Right lung (tissue), 5 donors: ENCODE results near the gene ANGEL1. TPM values are rescaled to one million over a fixed set of nuclear protein-coding genes. Genes with fewer than 3 reads are reported as not detected.

Source experiments
- DNase-seq, 2 donors: peaks; one replicate each; pipeline ENCODE4 v3.0.0-alpha.2; 2013
- polyA plus RNA-seq, 5 donors: library from polyadenylated mRNA; unstranded; fragments of 120-200 nt; gene quantifications; one replicate each; pipeline versions ENCODE4 v1.2.1 to v1.2.3, GENCODE V29; 2013; ENCODE audit warnings: inconsistent platforms in 1 of 5, low replicate concordance in 1 of 5; ENCODE audit not compliant: insufficient read length in 5 of 5, insufficient read depth in 1 of 5

ANGEL1 gene
- polyA plus RNA-seq, 5 donors, result 32.7 to 49.7 (median 39.5) TPM

DNA sequence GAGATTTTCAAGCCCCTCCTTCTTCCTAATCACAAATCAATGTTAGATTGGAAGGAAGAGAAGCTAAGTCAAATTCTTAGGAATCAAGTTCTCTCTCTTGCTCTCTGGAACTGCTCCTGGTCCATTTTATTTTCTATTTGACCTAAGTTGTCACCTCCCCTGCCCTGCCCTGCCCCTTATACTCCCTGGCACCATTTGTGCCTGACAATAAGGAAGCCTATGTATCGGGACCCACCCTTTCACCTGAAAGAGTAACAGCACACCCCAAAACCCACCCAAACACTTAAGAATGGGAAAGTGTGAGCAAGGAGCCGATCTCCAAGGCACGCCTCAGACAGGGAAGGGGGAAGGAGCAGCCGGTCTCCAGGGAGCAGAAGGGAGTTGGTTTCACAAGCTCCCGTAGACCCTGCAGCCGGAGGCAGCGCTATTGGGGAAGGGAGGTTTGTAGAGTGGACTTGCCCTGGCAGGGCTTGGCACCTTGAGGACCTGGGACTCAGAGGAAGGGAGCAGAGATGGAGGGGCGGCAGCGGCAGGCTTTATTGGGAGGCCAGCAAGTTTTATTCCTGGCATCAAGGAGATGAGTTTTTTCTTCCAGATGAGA is 15.1 kb upstream of the ANGEL1 start:
- no peak for DNase-seq

DNA sequence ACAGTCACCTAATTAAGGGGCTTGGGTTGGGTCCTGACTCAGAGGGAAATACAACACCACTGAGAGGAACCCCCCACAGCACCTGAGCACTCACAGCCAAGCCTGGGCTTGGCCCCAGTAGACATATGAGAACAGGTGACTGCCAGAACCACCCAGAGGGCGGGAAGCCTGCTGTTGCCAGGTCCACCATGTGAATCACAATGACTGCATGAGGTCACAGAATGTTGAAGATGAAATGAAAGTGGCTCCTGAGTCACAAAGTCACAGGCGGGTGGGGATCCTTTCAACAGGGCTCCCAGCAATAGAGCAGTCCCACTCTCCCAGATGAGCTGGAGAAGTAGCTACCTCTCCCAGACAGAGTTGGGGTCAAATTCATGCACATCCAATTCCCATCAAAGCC is 13.4 kb upstream of the ANGEL1 start, which contains the start of gene LRRC74A:
Gene LRRC74A, plus strand, starts transcription at position 287 of the 400 bp plus-strand sequence. CDS start 290 bp downstream, outside the sequence.
- no peak for DNase-seq

GRCh38 chr14:76820700-76821099 is 8.0 kb upstream of the ANGEL1 start:
- DNase-seq, result no peak

GRCh38 chr14:76814726-76815645 is 2.3 kb upstream of the ANGEL1 start:
- DNase-seq, result no peak

GRCh38 chr14:76812093-76812421 is 625 bp downstream of the ANGEL1 start:
- no peak for DNase-seq

- DNase-seq, result no peak
These were observed 1.1 kb downstream of the ANGEL1 start for GRCh38 chr14:76811561-76811960.

GRCh38 chr14:76810953-76811400 is 1.7 kb downstream of the ANGEL1 start:
- no peak for DNase-seq

DNA sequence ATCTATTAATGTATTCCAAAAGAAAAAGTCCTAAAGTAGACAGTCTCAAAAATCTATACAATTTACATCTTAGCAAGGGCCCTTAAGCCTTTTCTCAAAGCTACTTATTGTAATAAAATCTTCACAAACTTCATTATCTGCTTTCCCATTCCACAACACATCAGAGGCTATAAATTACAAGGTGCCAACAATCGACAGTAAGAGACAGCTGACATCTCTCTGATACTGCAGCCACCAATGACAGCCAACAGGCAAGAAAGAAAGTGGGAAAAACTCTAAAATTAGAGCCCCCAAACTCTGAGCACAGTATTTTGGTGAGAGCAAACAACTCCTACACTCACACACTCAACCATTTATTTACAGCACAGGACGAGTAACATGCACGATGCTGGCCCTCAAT is 2.2 kb downstream of the ANGEL1 start:
- no peak for DNase-seq

DNA sequence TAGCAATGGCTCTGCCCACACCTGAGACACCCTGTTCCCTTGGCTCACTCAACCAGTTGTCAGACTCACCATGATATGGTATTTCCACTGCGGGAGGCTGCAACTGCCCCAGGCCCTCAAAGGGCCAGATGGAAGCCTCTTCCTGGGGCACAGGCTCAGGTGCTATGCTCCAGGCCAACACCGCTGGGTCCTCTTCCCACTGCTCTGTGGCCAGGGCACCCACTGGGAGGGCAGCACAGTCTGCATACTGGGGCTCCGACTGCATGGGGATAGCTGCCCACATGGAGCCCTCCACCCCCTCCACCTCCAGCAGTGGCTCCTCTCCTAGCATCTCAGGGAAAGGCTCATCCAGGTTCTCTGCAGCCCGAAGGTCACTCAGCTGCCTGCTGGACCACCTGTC is 3.7 kb downstream of the ANGEL1 start:
- DNase-seq, result no peak

- no peak for DNase-seq
These were observed 4.7 kb downstream of the ANGEL1 start for GRCh38 chr14:76808011-76808410.

DNA sequence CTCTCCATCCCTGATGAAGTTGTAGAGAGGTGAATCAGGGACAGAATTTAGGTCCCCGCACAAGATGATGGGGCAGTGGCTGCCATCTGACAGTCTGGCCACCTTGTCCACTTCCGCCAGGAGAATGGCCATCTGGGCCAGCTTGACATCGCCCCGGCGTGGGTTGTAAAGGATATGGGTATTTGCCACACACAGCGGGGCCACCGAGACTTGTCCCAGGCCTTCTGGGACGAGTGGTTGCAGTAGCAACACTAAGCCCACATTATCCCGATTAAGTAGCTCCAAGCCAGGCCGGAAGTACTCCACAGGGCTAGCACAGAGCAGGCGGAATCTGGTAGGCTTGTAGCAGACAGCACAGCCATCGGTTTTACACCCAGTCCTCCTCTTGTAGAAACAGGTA is 6.2 kb downstream of the ANGEL1 start:
- no peak for DNase-seq

GRCh38 chr14:76793956-76794355 is 18.7 kb downstream of the ANGEL1 start:
- DNase-seq, result no peak

DNA sequence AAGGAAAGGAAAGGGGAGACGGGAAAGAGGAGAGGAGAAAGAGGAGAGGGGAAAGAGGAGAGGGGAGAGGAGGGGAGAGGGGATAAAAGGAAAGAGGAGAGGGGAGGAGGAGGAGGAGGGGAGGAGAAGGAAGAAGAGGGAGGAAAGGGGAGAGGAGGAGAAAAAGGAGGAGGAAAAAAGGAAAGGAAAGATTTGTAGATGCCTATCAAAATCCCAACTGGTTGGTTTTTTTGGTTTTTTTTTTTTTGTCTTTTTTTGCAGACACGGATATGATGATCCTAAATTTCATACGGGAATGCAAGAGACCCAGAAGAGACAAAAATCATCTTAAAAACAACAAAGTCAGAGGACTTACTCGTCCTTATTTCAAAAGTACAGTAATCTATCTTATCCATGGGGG is 19.4 kb downstream of the ANGEL1 start:
- no peak for DNase-seq

DNA sequence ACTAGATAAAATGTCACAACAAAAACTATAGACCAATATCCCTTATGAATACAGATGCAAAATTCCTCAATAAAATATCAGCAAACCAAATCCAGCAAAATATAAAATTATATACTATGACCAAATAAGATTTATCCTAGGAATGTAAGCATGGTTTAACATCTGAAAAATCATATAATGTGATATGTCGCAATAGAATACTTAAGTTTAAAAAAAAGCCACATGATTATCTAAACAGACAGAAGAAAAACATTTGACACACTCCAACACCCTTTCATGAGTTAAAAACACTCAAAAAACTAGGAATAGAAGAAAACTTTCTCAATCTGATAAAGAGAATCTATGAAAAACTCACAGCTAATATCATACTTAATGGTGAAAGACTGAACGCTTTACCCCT is 20.3 kb downstream of the ANGEL1 start:
- DNase-seq, result no peak

DNA sequence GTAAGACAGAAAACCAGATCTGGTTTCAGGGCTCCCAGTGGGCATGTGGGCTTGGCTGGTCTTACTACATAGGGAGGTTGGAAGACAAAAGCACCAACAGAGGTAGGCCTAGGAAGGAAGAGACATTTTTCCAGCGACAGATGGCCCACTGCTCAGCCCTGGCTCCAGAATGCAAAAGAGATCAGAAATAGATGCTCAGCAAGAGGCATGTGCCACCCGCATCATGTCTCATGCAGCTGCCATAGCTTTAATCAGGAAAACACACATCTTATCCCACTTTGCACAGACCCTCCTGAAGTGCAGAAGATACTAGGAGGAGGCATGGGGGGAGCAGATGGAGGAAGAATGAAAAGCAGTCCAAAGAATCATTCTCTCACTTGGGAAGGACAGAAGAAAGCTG is 26.1 kb downstream of the ANGEL1 start:
- no peak for DNase-seq

DNA sequence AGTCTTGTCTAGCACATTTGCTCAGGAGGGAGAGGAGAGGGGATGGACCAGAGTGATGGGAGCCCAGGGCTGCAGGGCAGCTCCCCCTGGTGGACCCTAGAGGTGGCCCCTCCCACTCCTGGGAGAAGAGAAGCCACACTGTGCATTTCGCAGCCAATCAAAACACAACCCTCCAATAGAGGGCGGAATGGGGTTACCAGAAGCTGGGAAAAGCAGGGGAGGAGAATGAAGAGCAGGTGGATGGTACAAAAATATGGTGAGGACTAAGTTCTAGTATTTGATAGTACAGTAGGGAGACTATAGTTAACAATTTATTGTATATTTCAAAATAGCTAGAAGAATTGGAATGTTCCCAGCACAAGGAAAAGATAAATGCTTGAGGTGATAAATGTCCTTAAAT is 27.8 kb downstream of the ANGEL1 start:
- DNase-seq, result no peak

GRCh38 chr14:76784266-76784874 is 28.3 kb downstream of the ANGEL1 start:
- no peak for DNase-seq

GRCh38 chr14:76782885-76783566 is 29.7 kb downstream of the ANGEL1 start:
- DNase-seq, result no peak

DNA sequence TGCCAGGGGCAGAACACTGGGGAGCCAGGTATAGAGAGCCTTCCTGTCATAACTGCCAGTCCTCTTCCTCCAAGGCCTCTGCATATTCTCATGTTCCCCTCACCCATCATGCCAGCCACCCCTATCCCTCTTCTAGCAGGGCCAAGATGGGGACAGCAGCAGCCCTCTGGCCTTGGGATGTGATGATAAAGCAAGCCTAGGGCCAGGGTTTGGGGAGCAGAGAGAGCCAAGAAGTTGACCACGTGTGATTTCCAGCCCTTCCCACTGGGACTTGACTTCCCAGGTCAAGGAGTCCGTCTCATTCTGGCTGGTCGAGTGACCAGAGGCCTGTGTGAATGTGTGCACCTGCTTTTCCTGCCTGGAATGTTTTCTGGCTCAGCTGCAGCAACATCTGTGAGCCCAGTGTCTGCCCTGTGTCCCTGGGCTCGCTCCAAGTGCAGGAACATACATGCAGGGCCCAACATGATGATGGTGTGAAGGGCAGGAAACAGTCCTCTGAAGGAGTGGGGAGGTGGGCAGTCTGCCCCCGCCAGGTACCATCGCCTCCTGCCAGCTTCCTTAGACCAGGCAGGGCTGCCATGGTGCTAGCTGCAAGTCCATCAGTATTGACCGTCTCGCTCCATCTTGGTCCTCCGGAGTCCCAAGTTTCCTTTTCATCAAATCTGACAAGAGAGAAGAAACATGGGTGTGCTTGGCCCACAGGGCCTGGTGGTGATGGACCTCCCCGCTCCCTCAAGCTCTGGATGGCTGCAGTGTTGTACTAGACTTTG is 30.4 kb downstream of the ANGEL1 start:
- no peak for DNase-seq

GRCh38 chr14:76781648-76782051 is 31.0 kb downstream of the ANGEL1 start:
- DNase-seq, result no peak

DNA sequence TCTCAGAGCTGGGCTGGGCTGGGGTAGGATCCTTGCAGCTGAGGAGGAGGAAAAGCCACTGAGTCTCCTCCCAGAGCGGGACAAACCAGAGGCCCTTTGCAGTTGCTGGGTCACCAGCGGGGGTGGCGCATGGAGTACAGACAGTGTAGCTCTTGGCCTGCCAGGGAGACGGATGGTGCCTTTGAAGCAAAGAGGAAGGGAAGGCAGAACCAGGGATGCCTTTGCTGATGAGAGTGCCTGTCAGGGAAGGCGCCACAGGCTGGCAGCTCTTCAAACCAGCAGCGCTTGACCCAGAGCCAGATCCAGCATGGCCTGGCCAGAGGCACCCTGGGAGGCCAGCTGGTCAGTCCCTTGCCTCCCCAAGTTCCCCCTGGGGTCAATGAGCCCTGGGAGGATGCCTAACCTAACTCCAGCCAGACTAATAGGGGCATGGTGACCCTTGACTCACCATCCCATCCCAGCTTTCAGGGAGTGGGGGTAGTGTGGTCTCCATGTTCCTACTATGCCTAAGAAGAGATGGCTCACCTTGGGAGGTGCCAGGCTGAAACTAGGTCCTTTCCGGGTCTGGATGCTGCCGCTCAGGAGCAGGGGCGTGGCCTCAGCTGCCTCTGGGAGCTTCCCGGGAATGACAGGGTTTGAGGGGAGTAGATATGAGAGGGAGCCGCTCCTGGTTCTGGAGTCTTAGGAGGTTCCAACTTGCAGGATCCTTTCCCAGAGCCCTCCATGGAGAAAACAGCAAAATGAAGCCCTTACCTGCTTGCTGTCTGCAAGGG is 31.6 kb downstream of the ANGEL1 start:
- DNase-seq, result no peak
